Fibroblast of peridontal ligament (primary cell): ENCODE data around the gene ADCY1.

Experiments used
- DNase-seq: peaks from one replicate; pipeline ENCODE4 v3.0.0-alpha.2; 2010; ENCODE audit errors: extremely low read depth

Gene ADCY1

GRCh38 chr7:45625714-45626440 is 51.7 kb downstream of the ADCY1 start:
- peak; percentile 3 for DNase-seq

GRCh38 chr7:45626441-45627430 is 52.6 kb downstream of the ADCY1 start:
- no peak for DNase-seq

- DNase-seq: no peak
Measured at GRCh38 chr7:45627691-45628456, 53.7 kb downstream of the ADCY1 start.

GRCh38 chr7:45631569-45631968 is 57.4 kb downstream of the ADCY1 start:
- DNase-seq: no peak

GRCh38 chr7:45636733-45637132 is 62.6 kb downstream of the ADCY1 start:
- DNase-seq: no peak

GRCh38 chr7:45638916-45639315 is 64.7 kb downstream of the ADCY1 start:
- no peak for DNase-seq

- no peak for DNase-seq
Measured at GRCh38 chr7:45642044-45642443, 67.9 kb downstream of the ADCY1 start.

- no peak for DNase-seq
Measured at GRCh38 chr7:45643630-45644029, 69.5 kb downstream of the ADCY1 start.

GRCh38 chr7:45644237-45644636 is 70.1 kb downstream of the ADCY1 start:
- no peak for DNase-seq

- DNase-seq: no peak
Measured at GRCh38 chr7:45645141-45645969, 71.2 kb downstream of the ADCY1 start.

GRCh38 chr7:45646207-45646821 is 72.1 kb downstream of the ADCY1 start:
- DNase-seq: no peak

- no peak for DNase-seq
Measured at GRCh38 chr7:45646996-45647825, 73.0 kb downstream of the ADCY1 start.

- DNase-seq: no peak
Measured at GRCh38 chr7:45647967-45648670, 74.0 kb downstream of the ADCY1 start.

GRCh38 chr7:45648671-45648995 is 74.5 kb downstream of the ADCY1 start:
- no peak for DNase-seq

GRCh38 chr7:45649560-45650346 is 75.6 kb downstream of the ADCY1 start:
- DNase-seq: no peak

- DNase-seq: no peak
Measured at GRCh38 chr7:45650404-45651394, 76.5 kb downstream of the ADCY1 start.

GRCh38 chr7:45651540-45651939 is 77.4 kb downstream of the ADCY1 start:
- DNase-seq: no peak
